Right lobe of liver (tissue), 6 donors: ENCODE data around the gene LGALS3BP. TPM values are rescaled to one million over a fixed set of nuclear protein-coding genes. Genes with fewer than 3 reads are reported as not detected.

Experiments used
- ATAC-seq, 4 donors: fragments of 200-7000 bp; cut with Tn5 transposase; one replicate each; pipeline ENCODE4 v1.9.1; 2020; ENCODE audit warnings: mild to moderate bottlenecking in 4 of 4, moderate library complexity in 4 of 4
- DNase-seq, 3 donors: peaks; one replicate each; pipeline ENCODE4 v3.0.0-alpha.2; 2020
- H3K27ac ChIP-seq, 3 donors: fragments of 200-600 bp; one replicate each; pipeline ENCODE4 v1.8.0; 2022
- H3K27me3 ChIP-seq, 2 donors: fragments of 200-600 bp; one replicate each; pipeline ENCODE4 v1.8.0; 2022
- H3K36me3 ChIP-seq, 4 donors: fragments of 200-600 bp; sonication (generic) in 1 of 4; one replicate each; pipeline versions ENCODE4 v1.5.1 to v1.8.0; 2017 to 2022; ENCODE audit warnings: control low read depth in 1 of 4
- H3K4me1 ChIP-seq, 4 donors: fragments of 200-600 bp; sonication (generic) in 1 of 4; one replicate each; pipeline versions ENCODE4 v1.5.1 to v1.8.0; 2017 to 2022; ENCODE audit warnings: control low read depth in 1 of 4
- H3K4me3 ChIP-seq, 3 donors: fragments of 200-600 bp; one replicate each; pipeline ENCODE4 v1.8.0; 2022
- H3K9me3 ChIP-seq, 4 donors: fragments of 200-600 bp; sonication (generic) in 1 of 4; one replicate each; pipeline versions ENCODE4 v1.5.1 to v1.8.0; 2017 to 2022; ENCODE audit warnings: control low read depth in 1 of 4
- POLR2A ChIP-seq: fragments of 450-650 bp; IDR thresholded peaks from one replicate; pipeline ENCODE4 v1.6.1; 2017; ENCODE audit warnings: antibody characterized with exemption, mild to moderate bottlenecking
- WGBS: methylation state at CpG from one replicate; pipeline ENCODE4 v1.1.6; 2018; ENCODE audit warnings: low coverage, low lambda C conversion rate; ENCODE audit not compliant: insufficient coverage; ENCODE audit errors: missing lambda C conversion rate; 5-methylcytosine and 5-hydroxymethylcytosine counted together
- intact Hi-C, 2 donors: fragments of 100-400 bp; cut with DNase I; formaldehyde crosslinking; loops; one replicate each; pipeline versions ENCODE4 v1.11.2 to v1.14.1; 2022
- total RNA-seq, 6 experiments: library from RNA; depleted of rRNA in 2 of 6; stranded (reverse); fragments of >200 nt in 2 of 6; fragmentation: NEBNext Ultra II Directional in 3 of 6; extraction: Animal tissue kit (Norgen Biotek cat#: 25700) in 3 of 6; gene quantifications; one replicate each; pipeline versions ENCODE4 v1.1.0 to v1.2.4, GENCODE V29; 2016 to 2023
- TF ChIP-seq, protein P1 (sequence below), 4 donors: fragments of 200-600 bp in 3 of 4; fragments of 450-650 bp in 1 of 4; IDR thresholded peaks; one replicate each; pipeline versions ENCODE4 v1.5.1 to v1.8.0; 2016 to 2022; ENCODE audit warnings: antibody characterized with exemption in 4 of 4, mild to moderate bottlenecking in 2 of 4
- donor health status: DM: no; HTN: yes; CAD: no.
- donor health status: DM: no; HTN: no; CAD: no.
- donor health status: DM: no; HTN: no; CAD: no.
- donor health status: DM: no; HTN: yes; CAD: no.
- donor health status: DM: no; HTN: yes; CAD: no.

The LGALS3BP gene
- total RNA-seq, 6 experiments from 2014 or later: 82.8 to 257 (median 121) TPM

DNA sequence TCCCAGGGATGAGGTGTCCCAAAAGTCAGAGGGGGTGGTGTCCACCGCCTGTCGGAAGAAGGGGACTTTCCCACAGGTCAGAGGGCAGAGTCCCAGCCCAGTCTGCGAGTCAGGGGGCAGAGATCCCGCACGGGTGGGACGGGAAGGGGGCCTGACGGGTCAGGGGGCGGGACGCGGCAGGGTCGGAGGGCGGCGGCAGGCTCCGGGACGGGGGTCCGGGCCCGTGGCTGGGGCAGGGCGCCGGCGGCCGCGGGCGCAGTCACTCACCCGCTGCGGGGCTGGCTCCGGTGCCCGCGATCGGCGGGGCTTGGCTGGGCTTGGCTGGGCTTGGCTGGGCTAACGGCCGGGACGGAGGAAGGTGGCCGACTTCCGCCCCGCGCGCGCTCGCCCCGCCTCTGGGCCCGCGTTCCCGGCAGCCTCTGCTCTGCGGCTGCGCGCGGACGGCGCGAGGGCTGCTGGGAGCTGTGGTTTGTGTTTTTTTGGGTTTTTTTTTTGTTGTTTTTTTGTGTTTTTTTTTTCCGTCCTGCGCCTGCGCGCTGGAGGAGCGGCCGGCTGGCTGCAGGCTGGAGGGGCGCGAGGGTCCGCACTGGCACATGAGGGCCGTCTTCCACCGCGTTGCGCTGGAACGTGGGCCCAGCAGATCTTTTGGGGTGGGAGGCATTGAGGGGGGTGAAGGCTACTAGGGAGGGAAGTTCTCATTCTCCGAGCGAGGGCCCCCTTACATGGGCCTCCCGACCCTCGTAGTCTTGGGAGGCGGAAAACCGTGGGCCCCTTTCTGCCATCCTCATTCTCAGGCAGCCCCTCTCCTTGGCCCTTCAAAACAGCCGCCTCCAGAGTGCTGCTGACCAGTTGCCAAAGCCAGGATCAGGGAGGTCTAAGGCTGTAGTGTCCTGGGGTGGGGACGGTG, 29.9 kb upstream of the LGALS3BP start, which contains the start of gene CANT1:
TSS of gene CANT1 (minus strand) at position 368 of the 907 bp plus-strand sequence. CDS start 12,142 bp downstream, outside the sequence.
- Histone ChIP-seq H3K27ac (peak within 1 kb of the TSS; percentile 77 to 92 (median 87)), H3K4me3 (peak within 1 kb of the TSS; percentile 65 to 90 (median 66)), H3K4me1 (peaks cover 0 to 26% (median 8%) of the 10 kb centered on the region in 4 donors), H3K36me3 (no peaks in the 10 kb centered on the region), H3K27me3 (no peaks in the 10 kb centered on the region), H3K9me3 (no peaks in the 10 kb centered on the region)
- intact Hi-C loops: no loop called here
- peak; percentile 68 for TF ChIP-seq POLR2A
- TF ChIP-seq, protein P1, sequence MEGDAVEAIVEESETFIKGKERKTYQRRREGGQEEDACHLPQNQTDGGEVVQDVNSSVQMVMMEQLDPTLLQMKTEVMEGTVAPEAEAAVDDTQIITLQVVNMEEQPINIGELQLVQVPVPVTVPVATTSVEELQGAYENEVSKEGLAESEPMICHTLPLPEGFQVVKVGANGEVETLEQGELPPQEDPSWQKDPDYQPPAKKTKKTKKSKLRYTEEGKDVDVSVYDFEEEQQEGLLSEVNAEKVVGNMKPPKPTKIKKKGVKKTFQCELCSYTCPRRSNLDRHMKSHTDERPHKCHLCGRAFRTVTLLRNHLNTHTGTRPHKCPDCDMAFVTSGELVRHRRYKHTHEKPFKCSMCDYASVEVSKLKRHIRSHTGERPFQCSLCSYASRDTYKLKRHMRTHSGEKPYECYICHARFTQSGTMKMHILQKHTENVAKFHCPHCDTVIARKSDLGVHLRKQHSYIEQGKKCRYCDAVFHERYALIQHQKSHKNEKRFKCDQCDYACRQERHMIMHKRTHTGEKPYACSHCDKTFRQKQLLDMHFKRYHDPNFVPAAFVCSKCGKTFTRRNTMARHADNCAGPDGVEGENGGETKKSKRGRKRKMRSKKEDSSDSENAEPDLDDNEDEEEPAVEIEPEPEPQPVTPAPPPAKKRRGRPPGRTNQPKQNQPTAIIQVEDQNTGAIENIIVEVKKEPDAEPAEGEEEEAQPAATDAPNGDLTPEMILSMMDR (IDR thresholded peaks at IDR 0.05): no peak
- DNase-seq: peak; percentile 88 to 89 (median 89)
- peak; percentile 90 to 98 (median 94) for ATAC-seq
- WGBS: 2% methylated on average over 28 of the region's 73 CpGs

DNA sequence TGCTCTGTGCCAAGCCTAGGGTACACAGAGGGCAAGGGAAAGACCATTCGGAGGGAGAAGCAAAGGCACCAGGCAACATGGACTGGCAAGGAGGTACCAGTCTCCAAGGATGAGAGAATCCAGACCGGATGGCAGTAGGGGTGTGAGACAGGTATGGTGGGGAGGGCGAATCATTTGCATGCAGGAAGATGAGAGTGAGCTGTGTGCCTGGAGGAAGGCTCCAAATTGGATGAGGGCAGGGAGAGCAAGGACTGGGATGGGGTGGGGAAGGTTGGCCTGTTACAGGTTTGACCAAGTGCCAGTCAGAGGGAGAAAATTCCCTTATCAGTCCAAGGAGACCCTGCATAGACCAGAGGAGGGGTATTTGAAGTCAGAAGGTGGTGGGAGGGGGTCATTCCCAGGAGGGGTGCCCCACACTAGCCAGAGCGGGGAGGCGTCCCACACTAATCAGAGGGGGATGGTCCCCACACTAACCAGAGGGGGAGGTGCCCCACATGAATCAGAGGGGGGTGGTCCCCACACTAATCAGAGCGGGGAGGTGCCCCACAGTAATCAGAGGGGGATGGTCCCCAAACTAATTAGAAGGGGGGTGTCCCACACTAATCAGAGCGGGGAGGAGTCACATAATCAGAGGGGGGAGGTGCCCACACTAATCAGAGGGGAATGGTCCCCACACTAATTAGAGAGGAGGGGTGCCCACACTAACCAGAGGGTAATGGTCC, 29.1 kb upstream of the LGALS3BP start:
- intact Hi-C loops: no loop called here
- Histone ChIP-seq H3K9me3 (no peaks in the 10 kb centered on the region), H3K36me3 (no peaks in the 10 kb centered on the region), H3K27me3 (no peaks in the 10 kb centered on the region), H3K27ac (peak overlapping the region; percentile 77 to 92 (median 87)), H3K4me3 (peak overlapping the region; percentile 65 to 90 (median 66)), H3K4me1 (peaks cover 0 to 26% (median 8%) of the 10 kb centered on the region in 4 donors)
- ATAC-seq: peak in 2 of 4 donors; percentile 2 to 3
- WGBS: 44% methylated on average over 7 of the region's 7 CpGs
- TF ChIP-seq POLR2A: no peak
- TF ChIP-seq, protein P1 (IDR thresholded peaks at IDR 0.05): no peak
- DNase-seq: peak; percentile 13 to 46 (median 43)

DNA sequence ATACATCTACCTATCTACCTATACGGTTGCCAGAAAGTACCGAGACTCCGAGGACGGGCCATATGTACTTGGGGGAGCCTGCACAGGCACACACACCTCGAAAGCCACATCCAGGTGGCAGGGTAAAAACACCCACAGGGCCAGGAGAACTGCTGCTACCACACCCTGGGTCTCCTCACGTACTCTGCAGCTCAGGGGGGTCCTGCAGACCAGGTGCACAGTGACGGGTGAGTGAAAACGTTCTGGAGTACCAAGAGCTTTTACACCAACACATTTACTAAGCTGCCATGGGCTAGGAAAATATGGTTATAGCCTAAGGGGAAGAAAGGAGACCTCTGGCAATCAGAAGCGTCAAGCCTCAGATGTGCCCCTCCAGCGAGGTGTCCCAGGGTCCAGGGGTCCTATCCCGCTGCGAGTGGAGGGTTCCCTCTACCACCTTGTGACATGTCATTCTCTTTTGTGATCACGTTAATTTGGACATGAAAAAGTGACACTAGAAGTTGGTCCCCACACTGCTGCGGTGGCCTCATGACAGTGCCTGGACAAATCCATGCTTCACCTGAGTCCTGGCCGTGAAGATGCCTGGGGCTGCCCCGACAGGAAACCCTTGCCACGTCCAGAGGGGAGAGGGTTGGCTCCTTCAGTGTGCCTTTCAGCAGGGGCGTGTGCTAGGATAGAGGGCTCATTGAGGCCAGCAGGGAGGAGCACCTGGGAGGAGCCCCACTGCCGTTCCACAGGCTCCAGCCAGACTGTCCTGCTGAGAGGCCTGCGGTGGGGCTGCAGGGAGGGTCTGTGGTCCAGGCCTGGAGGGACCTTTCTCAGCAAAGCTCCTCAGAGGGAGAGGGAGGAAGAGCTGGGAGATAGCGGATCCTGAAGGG, 28.0 kb upstream of the LGALS3BP start:
- Histone ChIP-seq H3K4me3 (peak overlapping the region in 1 of 3 donors; percentile 2), H3K9me3 (no peaks in the 10 kb centered on the region), H3K4me1 (peaks cover 0 to 26% (median 8%) of the 10 kb centered on the region in 4 donors), H3K27me3 (no peaks in the 10 kb centered on the region), H3K27ac (peak overlapping the region in 1 of 3 donors; percentile 87), H3K36me3 (no peaks in the 10 kb centered on the region)
- intact Hi-C loops: no loop called here
- DNase-seq (peak in 2 of 3 donors; percentile 15 to 40), ATAC-seq (no peak)
- TF ChIP-seq, protein P1 (IDR thresholded peaks at IDR 0.05): no peak
- no peak for TF ChIP-seq POLR2A
- 81% methylated on average over 6 of the region's 21 CpGs for WGBS
